ENCODE results near the gene COL19A1.

DNA sequence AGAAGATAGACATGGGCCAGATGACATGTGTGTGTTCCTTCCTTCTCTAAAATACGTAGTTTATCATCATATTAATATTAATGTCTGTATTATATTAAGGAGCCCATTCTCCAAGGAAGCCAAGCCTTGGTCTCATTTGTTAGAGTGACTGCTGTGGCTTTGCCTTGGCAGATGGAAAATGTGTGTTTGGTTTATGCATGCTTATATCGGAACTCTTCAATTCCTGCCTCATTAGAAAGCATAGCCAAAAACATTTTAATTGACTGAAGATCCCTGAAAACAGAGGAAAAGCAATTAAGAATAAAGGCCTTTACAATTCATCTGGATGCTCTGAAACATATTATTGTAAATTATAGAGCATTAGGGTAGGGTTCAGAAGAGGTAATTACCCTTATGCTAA lies 330.2 kb downstream of the COL19A1 start:
- TF ChIP-seq, protein P1, sequence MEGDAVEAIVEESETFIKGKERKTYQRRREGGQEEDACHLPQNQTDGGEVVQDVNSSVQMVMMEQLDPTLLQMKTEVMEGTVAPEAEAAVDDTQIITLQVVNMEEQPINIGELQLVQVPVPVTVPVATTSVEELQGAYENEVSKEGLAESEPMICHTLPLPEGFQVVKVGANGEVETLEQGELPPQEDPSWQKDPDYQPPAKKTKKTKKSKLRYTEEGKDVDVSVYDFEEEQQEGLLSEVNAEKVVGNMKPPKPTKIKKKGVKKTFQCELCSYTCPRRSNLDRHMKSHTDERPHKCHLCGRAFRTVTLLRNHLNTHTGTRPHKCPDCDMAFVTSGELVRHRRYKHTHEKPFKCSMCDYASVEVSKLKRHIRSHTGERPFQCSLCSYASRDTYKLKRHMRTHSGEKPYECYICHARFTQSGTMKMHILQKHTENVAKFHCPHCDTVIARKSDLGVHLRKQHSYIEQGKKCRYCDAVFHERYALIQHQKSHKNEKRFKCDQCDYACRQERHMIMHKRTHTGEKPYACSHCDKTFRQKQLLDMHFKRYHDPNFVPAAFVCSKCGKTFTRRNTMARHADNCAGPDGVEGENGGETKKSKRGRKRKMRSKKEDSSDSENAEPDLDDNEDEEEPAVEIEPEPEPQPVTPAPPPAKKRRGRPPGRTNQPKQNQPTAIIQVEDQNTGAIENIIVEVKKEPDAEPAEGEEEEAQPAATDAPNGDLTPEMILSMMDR (conservative IDR thresholded peaks at IDR 0.05), result no peak
- TF ChIP-seq EZH2 (IDR thresholded peaks at IDR 0.05; ENCODE audit: low read depth), result no peak

All from PC-9 (cell line).